GM12891 (cell line): ENCODE results near the gene RPS21.

Experiments used
- PAX5 ChIP-seq: IDR thresholded peaks from 2 replicates; pipeline ENCODE4 v1.6.1; 2011; ENCODE audit warnings: low read length, moderate library complexity, mild to moderate bottlenecking; ENCODE audit not compliant: insufficient read depth, severe bottlenecking
- POLR2A ChIP-seq: IDR thresholded peaks from 2 replicates; pipeline ENCODE4 v1.6.1; 2011; ENCODE audit warnings: low read depth, low read length, control low read depth
- POLR2AphosphoS5 ChIP-seq: IDR thresholded peaks from 2 replicates; pipeline ENCODE4 v1.6.1; 2011; ENCODE audit warnings: low read depth, low read length, control low read depth
- POU2F2 ChIP-seq: IDR thresholded peaks from 2 replicates; pipeline ENCODE4 v1.6.1; 2011; ENCODE audit warnings: low read depth, mild to moderate bottlenecking, control low read depth, low read length, moderate library complexity
- TAF1 ChIP-seq: IDR thresholded peaks from 2 replicates; pipeline ENCODE4 v1.6.1; 2011; ENCODE audit warnings: low read depth, low read length, control low read depth

DNA sequence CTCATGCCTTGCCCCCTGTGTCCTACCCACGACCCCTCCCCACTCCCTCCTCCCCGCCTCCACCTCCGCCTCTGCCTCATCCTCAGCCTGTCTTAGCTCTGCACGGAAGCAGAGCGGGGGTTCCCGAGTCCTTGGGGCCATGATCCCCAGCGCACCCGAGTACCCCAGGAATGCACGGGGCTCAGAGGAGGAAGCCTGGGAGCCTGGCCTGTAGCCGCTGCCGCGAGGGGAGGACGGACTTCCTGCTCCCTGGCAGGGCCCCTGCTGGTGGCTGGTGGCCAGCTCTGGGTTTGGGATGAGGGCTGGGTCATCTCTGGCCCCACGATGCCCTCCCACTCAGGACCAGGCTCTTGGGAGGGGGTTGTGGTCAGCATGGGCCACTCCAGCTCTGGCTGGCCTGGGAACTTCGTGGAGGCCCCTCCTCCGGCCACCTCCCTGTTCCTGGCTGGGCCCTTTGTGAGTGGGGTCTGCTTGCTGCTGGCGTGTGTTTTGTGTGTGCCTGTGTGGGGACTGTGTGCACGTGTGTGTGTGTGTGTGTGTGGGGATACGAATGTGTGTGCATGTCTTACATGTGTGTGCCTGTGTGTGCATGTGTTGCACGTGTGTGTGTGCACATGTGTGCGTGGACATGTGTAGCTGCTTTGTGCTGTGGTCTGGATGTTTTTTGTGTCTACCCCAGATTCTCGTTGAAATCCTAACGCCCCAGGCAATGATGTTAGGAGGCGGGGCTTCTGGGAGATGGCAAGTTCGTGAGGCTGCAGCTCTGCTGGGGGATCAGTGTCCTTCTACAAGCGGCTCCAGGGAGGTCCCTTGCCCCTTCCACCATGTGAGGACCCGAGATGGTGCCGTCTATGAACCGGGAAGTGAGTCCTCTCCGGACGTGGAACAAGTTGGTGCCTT lies 41.7 kb downstream of the RPS21 start:
- TF ChIP-seq POLR2A (no peak), POLR2AphosphoS5 (no peak), TAF1 (no peak), PAX5 (no peak), POU2F2 (no peak)
